HG03457 (cell line): Measurements from ENCODE around the gene NFX1.

Experiments used
- ATAC-seq: cut with Tn5 transposase; IDR thresholded peaks from one replicate; pipeline ENCODE4 v1.9.1; 2021; ENCODE audit warnings: moderate number of reproducible peaks; ENCODE audit not compliant: unreplicated experiment

The NFX1 gene

GRCh38 chr9:33265211-33265865 is 25.0 kb upstream of the NFX1 start:
- no peak for ATAC-seq

DNA sequence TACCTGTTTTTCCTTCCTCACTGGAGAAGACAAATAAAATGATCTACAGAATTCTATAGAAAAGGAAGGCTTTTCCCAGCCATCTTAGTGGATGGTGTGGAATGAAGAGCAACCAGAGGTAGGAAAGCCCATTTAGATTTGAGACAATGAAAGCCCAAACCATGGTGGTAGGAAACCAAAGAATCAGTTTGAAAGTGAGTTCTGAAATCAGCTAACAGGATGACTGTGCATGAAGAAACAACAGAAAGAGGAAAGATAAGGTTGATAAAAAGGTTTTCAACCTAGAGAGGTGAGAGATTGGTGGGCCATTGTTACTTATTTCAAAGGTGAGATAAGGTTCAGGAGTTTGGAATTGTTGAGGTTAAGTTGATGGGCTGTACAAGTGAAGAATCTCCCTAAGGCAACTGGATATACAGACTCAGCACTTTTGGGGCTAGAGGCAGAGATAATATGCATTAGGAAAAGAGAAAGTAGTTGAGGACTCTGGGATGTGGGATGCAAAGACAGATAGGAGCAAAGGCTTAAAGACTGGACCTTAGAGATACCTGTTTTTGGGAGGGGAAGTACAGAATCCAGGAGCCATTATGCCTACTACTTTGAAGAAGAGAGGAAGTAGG is 23.1 kb upstream of the NFX1 start:
- no peak for ATAC-seq

DNA sequence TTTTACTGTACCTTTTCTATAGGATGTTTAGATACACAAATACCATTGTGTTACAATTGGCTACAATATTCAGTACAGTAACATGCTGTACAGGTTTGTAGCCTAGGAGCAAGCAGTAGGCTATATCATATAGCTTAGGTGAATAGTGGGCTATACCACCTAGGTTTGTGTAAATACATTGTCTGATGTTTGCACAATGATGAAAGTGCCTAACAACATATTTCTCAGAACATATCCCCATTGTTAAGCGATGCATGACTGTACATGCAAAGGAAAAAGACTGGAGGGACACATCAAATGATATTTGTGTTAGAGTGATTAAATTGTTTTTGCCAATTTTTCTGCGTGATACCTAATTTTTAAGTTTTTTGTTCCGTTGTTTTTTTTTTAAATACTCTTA is 20.2 kb upstream of the NFX1 start:
- no peak for ATAC-seq

- no peak for ATAC-seq
Observed at GRCh38 chr9:33272061-33272460, 18.3 kb upstream of the NFX1 start.

- ATAC-seq: no peak
Observed at GRCh38 chr9:33273266-33273971, 16.9 kb upstream of the NFX1 start.

DNA sequence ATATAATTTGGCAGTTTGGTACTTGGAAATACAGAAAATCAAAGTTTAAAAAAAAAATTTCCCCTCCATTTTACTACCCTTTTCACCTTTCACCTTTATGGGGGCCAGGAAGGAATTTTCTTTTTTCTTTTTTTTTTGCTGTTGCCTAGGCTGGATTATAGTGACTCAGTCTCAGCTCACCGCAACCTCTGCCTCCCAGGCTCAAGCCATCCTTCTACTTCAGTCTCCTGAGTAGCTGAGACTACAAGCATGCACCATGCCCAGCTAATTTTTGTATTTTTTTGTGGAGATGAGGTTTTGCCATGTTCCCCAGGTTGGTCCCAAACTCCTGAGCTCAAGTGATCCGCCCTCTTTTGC is 16.4 kb upstream of the NFX1 start:
- ATAC-seq: no peak

GRCh38 chr9:33277484-33277883 is 12.8 kb upstream of the NFX1 start:
- ATAC-seq: no peak

DNA sequence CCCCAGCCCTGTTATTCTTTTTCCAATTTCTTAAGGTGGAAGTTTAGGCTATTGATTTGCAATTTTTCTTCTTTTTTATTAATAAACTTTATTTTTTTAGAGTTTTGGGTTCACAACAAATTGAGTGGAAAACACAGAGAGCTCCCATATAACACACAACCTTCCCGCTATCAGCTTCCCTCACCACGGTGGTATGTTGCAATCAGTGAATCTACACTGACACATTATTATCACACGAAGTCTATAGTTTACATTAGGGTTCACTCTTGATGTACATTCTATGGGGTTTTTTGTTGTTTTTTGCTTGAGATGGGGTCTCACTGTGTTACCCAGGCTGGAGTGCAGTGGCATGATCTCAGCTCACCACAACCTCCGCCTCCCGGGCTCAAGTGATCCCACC is 4.8 kb upstream of the NFX1 start:
- ATAC-seq: no peak

DNA sequence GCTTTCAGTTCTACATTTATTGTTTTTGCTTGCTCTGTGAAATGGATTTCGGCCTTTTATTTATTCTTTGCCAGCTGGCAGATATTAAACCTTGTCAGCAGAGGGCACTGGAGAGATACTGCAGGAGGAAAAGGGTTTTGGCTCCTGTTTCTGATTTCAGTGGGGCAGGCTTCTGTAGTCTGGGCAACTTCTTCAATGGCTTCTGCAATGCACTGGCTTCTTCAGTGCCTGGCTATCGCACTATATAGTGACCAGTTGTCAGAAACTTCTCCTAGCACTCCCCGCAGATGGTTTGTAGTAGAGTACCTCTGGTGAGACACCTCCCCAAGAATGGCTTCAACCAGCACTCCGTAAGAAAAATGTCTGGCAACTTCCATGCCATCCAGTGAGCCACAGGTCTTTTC is 3.2 kb upstream of the NFX1 start:
- ATAC-seq: no peak

GRCh38 chr9:33288235-33288634 is 2.1 kb upstream of the NFX1 start:
- no peak for ATAC-seq

DNA sequence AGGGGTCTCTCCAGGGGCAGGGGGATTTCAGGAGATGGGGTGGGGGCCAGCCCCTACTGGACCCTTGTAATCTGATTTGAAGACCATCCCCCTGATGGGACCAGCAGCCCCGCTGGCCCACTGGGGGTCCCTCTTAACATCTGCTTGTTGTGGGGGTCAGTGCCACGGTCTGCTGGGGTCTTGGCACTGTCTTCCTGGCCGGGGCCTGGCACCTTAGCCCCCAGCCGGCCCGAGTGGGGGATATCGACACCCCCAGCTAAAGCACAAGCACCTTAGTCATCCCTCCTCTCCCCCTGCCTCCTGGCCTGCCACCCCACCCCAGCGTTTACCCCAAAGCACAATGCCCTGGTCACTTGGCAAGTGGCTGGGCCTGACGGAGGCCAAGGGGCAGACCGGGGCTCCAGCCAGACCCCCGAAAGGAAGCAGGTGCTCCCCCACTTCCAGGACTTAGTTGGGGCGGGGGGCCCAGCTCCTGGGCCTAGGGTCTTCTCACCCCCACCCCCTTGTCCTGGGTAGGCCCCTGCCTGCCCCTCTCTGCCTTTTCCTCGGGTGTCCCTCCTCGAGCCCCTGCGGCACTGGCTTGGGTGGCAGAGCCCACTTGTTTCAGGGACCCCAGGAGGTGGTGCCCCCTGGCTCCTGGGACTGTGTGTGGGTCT is 1.4 kb upstream of the NFX1 start:
- no peak for ATAC-seq

GRCh38 chr9:33289496-33289895 is 820 bp upstream of the NFX1 start:
- no peak for ATAC-seq

- no peak for ATAC-seq
Observed at GRCh38 chr9:33289936-33290246, 425 bp upstream of the NFX1 start.

DNA sequence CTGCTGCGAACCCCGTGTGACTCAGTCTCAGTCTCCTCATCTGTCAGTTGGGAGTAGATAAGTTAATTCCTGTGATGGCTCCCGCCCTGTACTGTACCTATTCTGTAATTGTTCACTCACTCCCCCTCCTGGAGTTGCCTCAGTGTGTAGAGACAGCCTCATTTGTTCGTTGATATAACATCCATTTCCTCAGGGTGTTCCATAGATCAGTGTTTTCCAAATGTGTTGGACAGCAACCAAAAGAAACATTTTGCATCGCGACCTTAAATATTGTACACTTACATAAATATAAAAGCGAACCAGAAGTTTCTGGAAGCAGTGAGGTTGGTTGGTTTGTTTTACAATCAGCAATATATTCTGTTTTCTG is 698 bp downstream of the NFX1 start:
- ATAC-seq: no peak

DNA sequence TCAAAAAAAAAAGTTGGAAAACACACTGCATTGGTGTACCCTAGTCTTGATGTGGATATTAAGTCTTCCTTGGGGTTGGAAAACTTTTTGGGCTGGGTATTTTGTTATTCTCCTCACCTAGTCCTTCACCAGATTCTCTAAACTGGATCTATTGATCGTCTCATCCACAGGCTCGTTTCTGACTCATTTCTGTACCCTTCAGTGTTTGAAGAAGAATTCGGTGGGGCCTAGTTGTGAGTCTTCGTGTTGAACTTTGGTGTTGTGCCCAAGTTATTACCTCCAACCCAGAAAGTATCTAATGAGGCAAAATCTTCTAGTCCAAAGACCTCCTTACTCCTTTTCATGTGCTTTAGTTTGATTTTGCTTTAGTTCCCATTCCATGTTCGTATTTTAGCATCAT is 1.6 kb downstream of the NFX1 start:
- no peak for ATAC-seq

- ATAC-seq: no peak
Observed at GRCh38 chr9:33293782-33294181, 3.5 kb downstream of the NFX1 start.

- ATAC-seq: no peak
Observed at GRCh38 chr9:33294670-33295432, 4.5 kb downstream of the NFX1 start.

GRCh38 chr9:33295571-33295970 is 5.3 kb downstream of the NFX1 start:
- ATAC-seq: no peak

DNA sequence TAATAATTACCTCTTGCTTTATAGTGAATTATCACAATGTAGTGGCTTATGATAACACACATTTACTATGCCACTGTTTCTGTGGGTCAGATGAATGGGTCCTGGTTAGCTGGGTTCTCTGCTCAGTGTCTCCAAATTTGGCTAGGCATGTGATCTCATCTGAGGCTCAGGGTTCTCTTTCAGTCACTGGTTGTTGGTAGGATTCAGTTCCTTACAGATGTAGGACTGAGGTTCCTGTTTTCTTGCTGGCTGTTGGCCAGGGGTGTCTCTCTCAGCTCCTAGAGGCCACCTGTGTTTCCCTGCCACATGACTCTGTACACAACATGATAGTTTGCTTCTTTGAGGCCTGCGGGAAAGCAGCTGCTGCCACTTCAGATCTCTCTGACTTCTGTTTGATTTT is 7.1 kb downstream of the NFX1 start:
- peak; percentile 89 for ATAC-seq

GRCh38 chr9:33300546-33300945 is 10.2 kb downstream of the NFX1 start:
- no peak for ATAC-seq

DNA sequence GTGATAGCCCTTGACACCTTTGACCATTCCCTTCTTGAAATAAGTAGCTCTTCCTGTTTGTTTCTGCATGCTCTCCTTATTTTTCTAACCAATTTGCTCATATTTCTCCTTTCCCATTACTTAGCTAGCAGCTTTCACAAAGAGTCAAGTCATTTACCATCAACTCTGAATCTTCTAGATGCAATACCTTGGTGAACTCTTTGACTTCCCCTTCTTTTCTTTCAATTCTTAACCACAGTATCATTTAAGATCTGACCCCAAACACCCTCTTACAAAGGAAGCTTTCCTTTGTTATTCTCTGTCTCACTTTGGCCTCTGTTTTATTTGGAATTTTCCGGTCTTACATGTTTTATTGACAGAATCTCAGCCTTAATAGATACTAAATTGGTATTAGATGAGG is 14.0 kb downstream of the NFX1 start:
- no peak for ATAC-seq

DNA sequence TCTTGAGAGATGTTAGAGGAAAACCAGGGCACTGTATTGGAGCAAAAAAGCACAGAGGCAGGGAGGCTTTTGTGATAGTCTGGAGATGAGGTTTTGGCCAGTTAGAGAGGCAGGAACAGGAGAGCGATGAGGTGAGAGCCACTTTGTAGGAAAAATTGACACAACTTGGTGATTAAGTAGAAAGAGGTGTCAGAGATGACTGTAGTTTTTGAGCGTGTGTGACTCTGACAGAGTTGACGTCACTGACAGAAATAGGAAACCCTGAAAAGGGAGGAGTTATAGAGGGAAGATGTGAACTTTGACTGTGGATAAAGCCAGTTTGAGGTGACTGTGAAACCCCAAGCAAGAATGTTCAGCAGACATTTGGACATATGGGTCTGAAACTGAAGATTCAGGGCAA is 15.7 kb downstream of the NFX1 start:
- ATAC-seq: no peak
